WTC11 (cell line): Measurements from ENCODE around the gene FBXO41. TPM values are rescaled to one million over a fixed set of nuclear protein-coding genes. Genes with fewer than 3 reads are reported as not detected.
A peak's percentile ranks its signal among the peaks of the same experiment; 100 is the strongest.

Experiments
- ATAC-seq: fragments of 200-7000 bp; cut with Tn5 transposase; 2 replicates; pipeline ENCODE4 v1.10.0; 2021; ENCODE audit warnings: mild to moderate bottlenecking, moderate library complexity
- CTCF ChIA-PET: fragments of 300-600 bp; sonication (Branson Sonifier 250); formaldehyde crosslinking; loops from one replicate; lab custom pipeline; 2021; ENCODE audit warnings: antibody characterized with exemption; lab: Charles Lee
- POLR2A ChIA-PET: fragments of 350-600 bp; sonication (Branson Sonifier 250); formaldehyde crosslinking; loops from one replicate; lab custom pipeline; 2021; ENCODE audit warnings: antibody characterized with exemption; lab: Charles Lee
- DNase-seq: peaks from one replicate; pipeline ENCODE4 v3.0.0; 2021; ENCODE audit warnings: low spot score
- H3K27ac Mint-ChIP-seq: 2 replicates; pipeline ENCODE4 v1.8.0; 2021; ENCODE audit warnings: mixed read lengths
- H3K27me3 Mint-ChIP-seq: 2 replicates; pipeline ENCODE4 v1.8.0; 2021; ENCODE audit warnings: low read depth, mild to moderate bottlenecking, moderate library complexity, mixed read lengths
- H3K36me3 Mint-ChIP-seq: 2 replicates; pipeline ENCODE4 v1.8.0; 2021; ENCODE audit warnings: mixed read lengths
- H3K4me1 Mint-ChIP-seq: 2 replicates; pipeline ENCODE4 v1.8.0; 2022; ENCODE audit warnings: mixed read lengths
- H3K4me3 Mint-ChIP-seq: 2 replicates; pipeline ENCODE4 v1.8.0; 2021; ENCODE audit warnings: mild to moderate bottlenecking, moderate library complexity, mixed read lengths
- H3K9me3 Mint-ChIP-seq: 2 replicates; pipeline ENCODE4 v1.8.0; 2021; ENCODE audit warnings: mixed read lengths
- ELF4 ChIP-seq: sonication (generic); formaldehyde crosslinking; IDR thresholded peaks from 2 replicates; pipeline ENCODE4 v1.8.1; 2022; ENCODE audit warnings: low read depth, mild to moderate bottlenecking, moderate library complexity, missing genetic modification reagents
- FOXK1 ChIP-seq: sonication (generic); formaldehyde crosslinking; IDR thresholded peaks from 2 replicates; pipeline ENCODE4 v1.8.0; 2022; ENCODE audit warnings: mild to moderate bottlenecking, moderate library complexity, missing genetic modification reagents
- GRHL2 ChIP-seq: fragments of 250-450 bp; sonication (Bioruptor Pico); IDR thresholded peaks from 2 replicates; pipeline ENCODE4 v1.8.0; 2022; ENCODE audit warnings: mild to moderate bottlenecking, moderate library complexity; ENCODE audit not compliant: insufficient replicate concordance, severe bottlenecking
- HMGA2 ChIP-seq: fragments of 250-450 bp; sonication (Bioruptor Pico); IDR thresholded peaks from 2 replicates; pipeline ENCODE4 v1.4.0; 2021; ENCODE audit warnings: mild to moderate bottlenecking, moderate library complexity
- MYBL2 ChIP-seq: sonication (generic); formaldehyde crosslinking; IDR thresholded peaks from 2 replicates; pipeline ENCODE4 v1.8.1; 2023; ENCODE audit warnings: mild to moderate bottlenecking, moderate library complexity, missing genetic modification reagents
- NR1H2 ChIP-seq: sonication (generic); formaldehyde crosslinking; IDR thresholded peaks from 2 replicates; pipeline ENCODE4 v1.9.0; 2021; ENCODE audit warnings: mild to moderate bottlenecking, moderate library complexity, missing genetic modification reagents
- NR2C2 ChIP-seq: sonication (generic); formaldehyde crosslinking; IDR thresholded peaks from 2 replicates; pipeline ENCODE4 v1.8.0; 2022; ENCODE audit warnings: mild to moderate bottlenecking, missing genetic modification reagents
- SMAD4 ChIP-seq: sonication (generic); formaldehyde crosslinking; IDR thresholded peaks from 2 replicates; pipeline ENCODE4 v1.8.0; 2022; ENCODE audit warnings: mild to moderate bottlenecking, missing genetic modification reagents
- TEAD4 ChIP-seq: sonication (generic); formaldehyde crosslinking; IDR thresholded peaks from 2 replicates; pipeline ENCODE4 v1.8.0; 2022; ENCODE audit warnings: mild to moderate bottlenecking, missing genetic modification reagents
- ZNF416 ChIP-seq: fragments of 250-450 bp; sonication (Bioruptor Pico); IDR thresholded peaks from 2 replicates; pipeline ENCODE4 v1.9.0; 2021; ENCODE audit warnings: mild to moderate bottlenecking, inconsistent platforms
- total RNA-seq: library from RNA; stranded (reverse); gene quantifications from 3 replicates; pipeline ENCODE4 v1.2.3, GENCODE V29; 2021
- TF ChIP-seq, protein P1 (sequence below): sonication (generic); formaldehyde crosslinking; IDR thresholded peaks from 2 replicates; pipeline ENCODE4 v1.8.1; 2023; ENCODE audit warnings: mild to moderate bottlenecking, missing genetic modification reagents, moderate library complexity
- TF ChIP-seq, protein P2 (sequence below): sonication (generic); formaldehyde crosslinking; IDR thresholded peaks from 2 replicates; pipeline ENCODE4 v1.8.0; 2022; ENCODE audit warnings: mild to moderate bottlenecking, missing genetic modification reagents
- TF ChIP-seq, protein P3 (sequence below): sonication (generic); formaldehyde crosslinking; IDR thresholded peaks from 2 replicates; pipeline ENCODE4 v1.8.0; 2022; ENCODE audit warnings: mild to moderate bottlenecking, missing genetic modification reagents
- TF ChIP-seq, protein P4 (sequence below): fragments of 250-450 bp; sonication (Bioruptor Pico); IDR thresholded peaks from 2 replicates; pipeline ENCODE4 v2.1.2; 2022; ENCODE audit warnings: mild to moderate bottlenecking, moderate library complexity
- TF ChIP-seq, protein P5 (sequence below): sonication (generic); formaldehyde crosslinking; IDR thresholded peaks from 2 replicates; pipeline ENCODE4 v1.8.1; 2022; ENCODE audit warnings: low read depth, missing genetic modification reagents, borderline replicate concordance
- TF ChIP-seq, protein P6 (sequence below): sonication (generic); formaldehyde crosslinking; IDR thresholded peaks from 2 replicates; pipeline ENCODE4 v1.8.0; 2023; ENCODE audit warnings: mild to moderate bottlenecking, missing genetic modification reagents
- TF ChIP-seq, protein P7 (sequence below): sonication (generic); formaldehyde crosslinking; IDR thresholded peaks from 2 replicates; pipeline ENCODE4 v1.8.0; 2022; ENCODE audit warnings: mild to moderate bottlenecking, missing genetic modification reagents
- TF ChIP-seq, protein P8 (sequence below): sonication (generic); formaldehyde crosslinking; IDR thresholded peaks from 2 replicates; pipeline ENCODE4 v1.8.0; 2022; ENCODE audit warnings: mild to moderate bottlenecking, missing genetic modification reagents

The FBXO41 gene
- total RNA-seq, 1 experiment from 2014 or later = 19.2 TPM

DNA sequence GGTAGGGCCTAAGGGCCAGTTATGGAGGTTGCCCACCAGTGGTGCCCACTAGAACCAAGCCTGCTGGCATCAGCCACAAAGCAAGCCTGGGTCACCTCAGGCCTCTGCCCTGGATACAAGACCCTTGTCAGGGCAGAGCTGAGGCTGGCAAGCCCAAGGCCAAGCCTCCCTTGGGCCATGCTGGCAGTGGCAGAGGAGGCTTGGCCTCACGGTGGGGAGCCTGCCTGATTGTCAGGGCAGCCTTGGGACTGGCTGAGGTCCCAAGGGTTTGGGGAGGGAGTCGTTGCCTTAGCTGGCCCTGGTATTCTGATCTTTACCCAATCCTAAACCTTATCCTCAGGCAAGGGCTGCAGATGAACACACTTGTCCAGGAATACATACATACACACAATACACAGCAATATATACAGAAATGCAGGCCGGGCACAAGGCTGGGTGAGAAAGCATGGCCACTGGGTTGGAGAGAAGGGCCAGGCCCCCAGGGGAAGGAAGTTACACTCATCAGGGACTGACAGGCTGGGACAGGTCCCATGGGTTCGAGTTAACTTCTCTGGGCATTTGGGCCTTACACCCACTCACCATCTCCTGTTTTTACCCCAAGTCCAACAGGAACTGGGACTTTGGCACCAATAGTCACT is 29.2 kb downstream of the FBXO41 start:
- H3K27ac Mint-ChIP-seq = 0 out of 2 replicates have a peak overlapping the region, but pooled peaks have one; percentile 17
- no peak for DNase-seq
- peaks cover 6% of the 10 kb centered on the region; the same call in 1 of the 2 replicates for H3K4me1 Mint-ChIP-seq
- H3K9me3 Mint-ChIP-seq = no peaks in the 10 kb centered on the region
- TF ChIP-seq GRHL2 (CRISPR knock-in tag) (no peak), NR2C2 (CRISPR knock-in tag) (no peak), ZNF416 (0 out of 2 replicates have a peak, but pooled peaks have one; percentile 15)
- TF ChIP-seq, protein P1, sequence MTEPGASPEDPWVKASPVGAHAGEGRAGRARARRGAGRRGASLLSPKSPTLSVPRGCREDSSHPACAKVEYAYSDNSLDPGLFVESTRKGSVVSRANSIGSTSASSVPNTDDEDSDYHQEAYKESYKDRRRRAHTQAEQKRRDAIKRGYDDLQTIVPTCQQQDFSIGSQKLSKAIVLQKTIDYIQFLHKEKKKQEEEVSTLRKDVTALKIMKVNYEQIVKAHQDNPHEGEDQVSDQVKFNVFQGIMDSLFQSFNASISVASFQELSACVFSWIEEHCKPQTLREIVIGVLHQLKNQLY (CRISPR knock-in tag) = no peak
- TF ChIP-seq, protein P2, sequence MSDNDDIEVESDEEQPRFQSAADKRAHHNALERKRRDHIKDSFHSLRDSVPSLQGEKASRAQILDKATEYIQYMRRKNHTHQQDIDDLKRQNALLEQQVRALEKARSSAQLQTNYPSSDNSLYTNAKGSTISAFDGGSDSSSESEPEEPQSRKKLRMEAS = no peak
- TF ChIP-seq, protein P3, sequence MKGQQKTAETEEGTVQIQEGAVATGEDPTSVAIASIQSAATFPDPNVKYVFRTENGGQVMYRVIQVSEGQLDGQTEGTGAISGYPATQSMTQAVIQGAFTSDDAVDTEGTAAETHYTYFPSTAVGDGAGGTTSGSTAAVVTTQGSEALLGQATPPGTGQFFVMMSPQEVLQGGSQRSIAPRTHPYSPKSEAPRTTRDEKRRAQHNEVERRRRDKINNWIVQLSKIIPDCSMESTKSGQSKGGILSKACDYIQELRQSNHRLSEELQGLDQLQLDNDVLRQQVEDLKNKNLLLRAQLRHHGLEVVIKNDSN (CRISPR knock-in tag) = no peak
- TF ChIP-seq, protein P4, sequence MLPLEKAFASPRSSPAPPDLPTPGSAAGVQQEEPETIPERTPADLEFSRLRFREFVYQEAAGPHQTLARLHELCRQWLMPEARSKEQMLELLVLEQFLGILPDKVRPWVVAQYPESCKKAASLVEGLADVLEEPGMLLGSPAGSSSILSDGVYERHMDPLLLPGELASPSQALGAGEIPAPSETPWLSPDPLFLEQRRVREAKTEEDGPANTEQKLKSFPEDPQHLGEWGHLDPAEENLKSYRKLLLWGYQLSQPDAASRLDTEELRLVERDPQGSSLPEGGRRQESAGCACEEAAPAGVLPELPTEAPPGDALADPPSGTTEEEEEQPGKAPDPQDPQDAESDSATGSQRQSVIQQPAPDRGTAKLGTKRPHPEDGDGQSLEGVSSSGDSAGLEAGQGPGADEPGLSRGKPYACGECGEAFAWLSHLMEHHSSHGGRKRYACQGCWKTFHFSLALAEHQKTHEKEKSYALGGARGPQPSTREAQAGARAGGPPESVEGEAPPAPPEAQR (CRISPR knock-in tag) = no peak
- CTCF ChIA-PET = interaction anchor here (1.1 to 1.8 kb wide), 2 partner anchors 43 to 282 kb away, joined by 3 to 5 read pairs; no protein-coding TSS in a partner anchor
- H3K27me3 Mint-ChIP-seq = no peaks in the 10 kb centered on the region; the same call in 1 of the 2 replicates
- peaks cover 40% of the 10 kb centered on the region for H3K36me3 Mint-ChIP-seq
- POLR2A ChIA-PET = no interaction called here
- ATAC-seq = no peak; the same call in 1 of the 2 replicates
- no peak overlapping the region for H3K4me3 Mint-ChIP-seq

DNA sequence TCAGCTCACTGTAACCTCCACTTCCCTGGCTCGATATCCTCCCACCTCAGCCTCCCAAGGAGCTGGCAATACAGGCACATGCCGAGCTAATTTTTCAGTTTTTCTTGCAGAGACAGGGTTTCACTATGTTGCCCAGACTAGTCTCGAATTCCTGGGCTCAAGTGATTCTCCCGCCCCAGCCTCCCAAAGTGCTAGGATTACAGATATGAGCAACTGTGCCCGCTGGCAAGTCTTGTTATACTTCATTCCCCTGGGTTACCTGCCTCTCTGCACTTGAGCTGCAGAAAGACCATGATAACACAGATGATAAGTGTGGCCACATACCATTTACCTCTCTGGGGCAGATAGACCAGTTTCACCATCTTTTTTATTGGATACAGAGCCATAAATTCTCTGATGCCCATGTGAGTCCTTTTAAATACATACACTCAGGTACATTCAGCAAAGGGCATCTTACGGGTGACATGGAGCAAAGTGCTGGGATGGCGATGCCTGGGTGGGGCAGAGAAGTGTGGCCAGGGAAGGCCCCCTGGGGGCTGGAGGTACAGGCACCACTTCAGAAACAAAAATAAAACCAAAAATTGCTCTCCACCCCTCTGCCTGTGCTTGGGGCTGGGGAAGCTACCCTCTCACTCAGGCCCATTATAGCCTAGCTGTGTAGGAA is 29.8 kb downstream of the FBXO41 start:
- peaks cover 6% of the 10 kb centered on the region; the same call in 1 of the 2 replicates for H3K4me1 Mint-ChIP-seq
- ATAC-seq = no peak
- H3K4me3 Mint-ChIP-seq = no peak overlapping the region
- no peak for DNase-seq
- H3K36me3 Mint-ChIP-seq = peaks cover 43% of the 10 kb centered on the region
- no peaks in the 10 kb centered on the region for H3K9me3 Mint-ChIP-seq
- CTCF ChIA-PET = interaction anchor here (1.0 kb wide), 1 partner anchor 39 kb away, joined by 4 read pairs; the partner anchor contains the start of gene EGR4
- no peaks in the 10 kb centered on the region for H3K27me3 Mint-ChIP-seq
- POLR2A ChIA-PET = interaction anchor here (1.4 kb wide), 1 partner anchor 14 kb away, joined by 5 read pairs; no protein-coding TSS in a partner anchor
- no peak overlapping the region for H3K27ac Mint-ChIP-seq
- TF ChIP-seq, protein P5, sequence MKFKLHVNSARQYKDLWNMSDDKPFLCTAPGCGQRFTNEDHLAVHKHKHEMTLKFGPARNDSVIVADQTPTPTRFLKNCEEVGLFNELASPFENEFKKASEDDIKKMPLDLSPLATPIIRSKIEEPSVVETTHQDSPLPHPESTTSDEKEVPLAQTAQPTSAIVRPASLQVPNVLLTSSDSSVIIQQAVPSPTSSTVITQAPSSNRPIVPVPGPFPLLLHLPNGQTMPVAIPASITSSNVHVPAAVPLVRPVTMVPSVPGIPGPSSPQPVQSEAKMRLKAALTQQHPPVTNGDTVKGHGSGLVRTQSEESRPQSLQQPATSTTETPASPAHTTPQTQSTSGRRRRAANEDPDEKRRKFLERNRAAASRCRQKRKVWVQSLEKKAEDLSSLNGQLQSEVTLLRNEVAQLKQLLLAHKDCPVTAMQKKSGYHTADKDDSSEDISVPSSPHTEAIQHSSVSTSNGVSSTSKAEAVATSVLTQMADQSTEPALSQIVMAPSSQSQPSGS (CRISPR knock-in tag) = no peak
- TF ChIP-seq MYBL2 (CRISPR knock-in tag) = no peak
- TF ChIP-seq NR1H2 (CRISPR knock-in tag) = no peak
- TF ChIP-seq, protein P6, sequence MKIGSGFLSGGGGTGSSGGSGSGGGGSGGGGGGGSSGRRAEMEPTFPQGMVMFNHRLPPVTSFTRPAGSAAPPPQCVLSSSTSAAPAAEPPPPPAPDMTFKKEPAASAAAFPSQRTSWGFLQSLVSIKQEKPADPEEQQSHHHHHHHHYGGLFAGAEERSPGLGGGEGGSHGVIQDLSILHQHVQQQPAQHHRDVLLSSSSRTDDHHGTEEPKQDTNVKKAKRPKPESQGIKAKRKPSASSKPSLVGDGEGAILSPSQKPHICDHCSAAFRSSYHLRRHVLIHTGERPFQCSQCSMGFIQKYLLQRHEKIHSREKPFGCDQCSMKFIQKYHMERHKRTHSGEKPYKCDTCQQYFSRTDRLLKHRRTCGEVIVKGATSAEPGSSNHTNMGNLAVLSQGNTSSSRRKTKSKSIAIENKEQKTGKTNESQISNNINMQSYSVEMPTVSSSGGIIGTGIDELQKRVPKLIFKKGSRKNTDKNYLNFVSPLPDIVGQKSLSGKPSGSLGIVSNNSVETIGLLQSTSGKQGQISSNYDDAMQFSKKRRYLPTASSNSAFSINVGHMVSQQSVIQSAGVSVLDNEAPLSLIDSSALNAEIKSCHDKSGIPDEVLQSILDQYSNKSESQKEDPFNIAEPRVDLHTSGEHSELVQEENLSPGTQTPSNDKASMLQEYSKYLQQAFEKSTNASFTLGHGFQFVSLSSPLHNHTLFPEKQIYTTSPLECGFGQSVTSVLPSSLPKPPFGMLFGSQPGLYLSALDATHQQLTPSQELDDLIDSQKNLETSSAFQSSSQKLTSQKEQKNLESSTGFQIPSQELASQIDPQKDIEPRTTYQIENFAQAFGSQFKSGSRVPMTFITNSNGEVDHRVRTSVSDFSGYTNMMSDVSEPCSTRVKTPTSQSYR (CRISPR knock-in tag) = no peak
- no peak for TF ChIP-seq FOXK1 (CRISPR knock-in tag)
- TF ChIP-seq, protein P7, sequence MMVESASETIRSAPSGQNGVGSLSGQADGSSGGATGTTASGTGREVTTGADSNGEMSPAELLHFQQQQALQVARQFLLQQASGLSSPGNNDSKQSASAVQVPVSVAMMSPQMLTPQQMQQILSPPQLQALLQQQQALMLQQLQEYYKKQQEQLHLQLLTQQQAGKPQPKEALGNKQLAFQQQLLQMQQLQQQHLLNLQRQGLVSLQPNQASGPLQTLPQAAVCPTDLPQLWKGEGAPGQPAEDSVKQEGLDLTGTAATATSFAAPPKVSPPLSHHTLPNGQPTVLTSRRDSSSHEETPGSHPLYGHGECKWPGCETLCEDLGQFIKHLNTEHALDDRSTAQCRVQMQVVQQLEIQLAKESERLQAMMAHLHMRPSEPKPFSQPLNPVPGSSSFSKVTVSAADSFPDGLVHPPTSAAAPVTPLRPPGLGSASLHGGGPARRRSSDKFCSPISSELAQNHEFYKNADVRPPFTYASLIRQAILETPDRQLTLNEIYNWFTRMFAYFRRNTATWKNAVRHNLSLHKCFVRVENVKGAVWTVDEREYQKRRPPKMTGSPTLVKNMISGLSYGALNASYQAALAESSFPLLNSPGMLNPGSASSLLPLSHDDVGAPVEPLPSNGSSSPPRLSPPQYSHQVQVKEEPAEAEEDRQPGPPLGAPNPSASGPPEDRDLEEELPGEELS (CRISPR knock-in tag) = no peak
- TF ChIP-seq, protein P8, sequence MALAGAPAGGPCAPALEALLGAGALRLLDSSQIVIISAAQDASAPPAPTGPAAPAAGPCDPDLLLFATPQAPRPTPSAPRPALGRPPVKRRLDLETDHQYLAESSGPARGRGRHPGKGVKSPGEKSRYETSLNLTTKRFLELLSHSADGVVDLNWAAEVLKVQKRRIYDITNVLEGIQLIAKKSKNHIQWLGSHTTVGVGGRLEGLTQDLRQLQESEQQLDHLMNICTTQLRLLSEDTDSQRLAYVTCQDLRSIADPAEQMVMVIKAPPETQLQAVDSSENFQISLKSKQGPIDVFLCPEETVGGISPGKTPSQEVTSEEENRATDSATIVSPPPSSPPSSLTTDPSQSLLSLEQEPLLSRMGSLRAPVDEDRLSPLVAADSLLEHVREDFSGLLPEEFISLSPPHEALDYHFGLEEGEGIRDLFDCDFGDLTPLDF = no peak
- no peak for TF ChIP-seq NR2C2 (CRISPR knock-in tag)
- no peak for TF ChIP-seq TEAD4 (CRISPR knock-in tag)
- TF ChIP-seq SMAD4 (CRISPR knock-in tag) = no peak
- TF ChIP-seq ELF4 (CRISPR knock-in tag) = no peak
- TF ChIP-seq, protein P3 (CRISPR knock-in tag) = no peak
- no peak for TF ChIP-seq HMGA2 (CRISPR knock-in tag)
